ENCODE results near the gene BMP6. TPM values are rescaled to one million over a fixed set of nuclear protein-coding genes. Genes with fewer than 3 reads are reported as not detected.

The BMP6 gene
- total and polyA plus RNA-seq, 2 experiments from 2014 or later: 1.3 to 10.3 TPM

GRCh38 chr6:7901780-7902179, 175.9 kb downstream of the BMP6 start:
- Histone ChIP-seq H2AFZ (no peak overlapping the region), H3K4me1 (ENCODE audit: insufficient read depth) (no peaks in the 10 kb centered on the region), H3K9me3 (ENCODE audit: low read depth) (no peaks in the 10 kb centered on the region), H3K9ac (no peak overlapping the region), H3F3A (ENCODE audit: insufficient read depth) (peaks cover 7% of the 10 kb centered on the region; the same call in 1 of the 2 replicates), H3K4me2 (ENCODE audit: unreplicated experiment) (no peak overlapping the region), H3K36me3 (ENCODE audit: low read depth) (peaks cover 51% of the 10 kb centered on the region), H4K20me1 (ENCODE audit: insufficient read depth) (peaks cover 7% of the 10 kb centered on the region; the same call in 1 of the 2 replicates), H3K4me3 (no peak overlapping the region), H3K9me2 (ENCODE audit: insufficient read depth) (no peaks in the 10 kb centered on the region), H3K27me3 (replicated peaks; ENCODE audit: insufficient read depth) (no peaks in the 10 kb centered on the region), H3K79me2 (ENCODE audit: insufficient read depth) (peaks cover 86% of the 10 kb centered on the region), H3K27ac (no peak overlapping the region)
- TF ChIP-seq EZH2phosphoT487 (IDR thresholded peaks at IDR 0.05; ENCODE audit: insufficient read depth, low read depth) (no peak), EZH2 (IDR thresholded peaks at IDR 0.05; ENCODE audit: insufficient read depth, poor library complexity, severe bottlenecking) (no peak)
- DNase-seq: no peak
- WGBS, 2 experiments (ENCODE audit: low coverage in 1 of 2, low lambda C conversion rate in 2 of 2, missing lambda C conversion rate in 2 of 2): 77 to 79% methylated on average over 4 of the region's 4 CpGs
- in situ Hi-C loops (cut with MboI): no loop called here

DNA sequence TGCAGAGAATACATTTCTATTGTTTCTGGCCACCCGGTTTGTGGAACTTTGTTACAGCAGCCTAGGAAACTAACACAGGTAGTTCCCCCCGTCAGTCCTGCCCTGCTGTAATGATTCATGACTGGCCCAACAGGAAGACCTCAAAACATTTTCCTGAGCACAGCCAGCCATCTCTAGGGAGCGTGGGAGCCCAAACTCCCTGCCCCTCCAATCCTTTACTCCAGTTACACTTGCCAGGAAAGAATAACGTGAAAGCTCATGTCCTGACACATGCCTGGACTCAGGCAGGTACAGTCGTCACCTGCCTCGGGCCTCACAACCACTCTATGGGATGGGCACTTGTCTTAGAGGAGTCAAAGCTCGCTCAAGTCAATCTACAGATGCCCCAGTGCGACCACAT, 176.3 kb downstream of the BMP6 start:
- H3F3A ChIP-seq (ENCODE audit: insufficient read depth): peaks cover 7% of the 10 kb centered on the region; the same call in 1 of the 2 replicates
- no peak overlapping the region for H2AFZ ChIP-seq
- H3K36me3 ChIP-seq (ENCODE audit: low read depth): peaks cover 46% of the 10 kb centered on the region
- no peak overlapping the region for H3K4me2 ChIP-seq (ENCODE audit: unreplicated experiment)
- H4K20me1 ChIP-seq (ENCODE audit: insufficient read depth): peaks cover 7% of the 10 kb centered on the region; the same call in 1 of the 2 replicates
- no peak for TF ChIP-seq EZH2 (IDR thresholded peaks at IDR 0.05; ENCODE audit: insufficient read depth, poor library complexity, severe bottlenecking)
- TF ChIP-seq EZH2phosphoT487 (IDR thresholded peaks at IDR 0.05; ENCODE audit: insufficient read depth, low read depth): no peak
- no peaks in the 10 kb centered on the region for H3K9me2 ChIP-seq (ENCODE audit: insufficient read depth)
- in situ Hi-C loops (cut with MboI): no loop called here
- no peak overlapping the region for H3K9ac ChIP-seq
- no peaks in the 10 kb centered on the region for H3K4me1 ChIP-seq (ENCODE audit: insufficient read depth)
- 86 to 89% methylated on average over 8 of the region's 8 CpGs for WGBS, 2 experiments (ENCODE audit: low coverage in 1 of 2, low lambda C conversion rate in 2 of 2, missing lambda C conversion rate in 2 of 2)
- no peak overlapping the region for H3K4me3 ChIP-seq
- H3K27me3 ChIP-seq (replicated peaks; ENCODE audit: insufficient read depth): no peaks in the 10 kb centered on the region
- no peak for DNase-seq
- no peak overlapping the region for H3K27ac ChIP-seq
- H3K79me2 ChIP-seq (ENCODE audit: insufficient read depth): peaks cover 90% of the 10 kb centered on the region
- H3K9me3 ChIP-seq (ENCODE audit: low read depth): no peaks in the 10 kb centered on the region

GRCh38 chr6:7902867-7903266, 177.0 kb downstream of the BMP6 start:
- in situ Hi-C loops (cut with MboI): no loop called here

DNA sequence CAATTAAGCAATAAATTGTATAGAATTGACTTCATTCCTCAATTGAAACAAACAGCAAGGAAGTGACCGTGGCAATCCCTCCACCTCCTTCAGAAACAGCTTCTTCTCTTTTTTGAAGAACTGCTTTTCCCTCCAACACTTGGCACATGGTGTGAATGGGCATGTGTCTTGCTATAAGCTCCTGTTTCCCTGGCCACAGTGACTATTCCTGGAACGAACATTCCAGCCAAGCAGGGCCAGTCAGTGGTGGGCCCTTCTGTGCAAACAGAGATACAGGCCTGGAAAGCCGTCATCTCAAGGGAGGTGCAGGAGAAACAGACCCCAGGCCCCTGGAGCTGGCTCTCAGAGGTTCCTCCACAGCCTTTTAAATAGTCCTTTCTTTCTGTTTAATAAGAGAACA, 177.8 kb downstream of the BMP6 start:
- DNase-seq: no peak
- no peak overlapping the region for H3K27ac ChIP-seq
- no peak for TF ChIP-seq EZH2 (IDR thresholded peaks at IDR 0.05; ENCODE audit: insufficient read depth, poor library complexity, severe bottlenecking)
- no peak for TF ChIP-seq EZH2phosphoT487 (IDR thresholded peaks at IDR 0.05; ENCODE audit: insufficient read depth, low read depth)
- peaks cover 32% of the 10 kb centered on the region for H3K36me3 ChIP-seq (ENCODE audit: low read depth)
- WGBS, 2 experiments (ENCODE audit: low coverage in 1 of 2, low lambda C conversion rate in 2 of 2, missing lambda C conversion rate in 2 of 2): 95 to 100% methylated on average over 3 of the region's 3 CpGs
- H3K27me3 ChIP-seq (replicated peaks; ENCODE audit: insufficient read depth): no peaks in the 10 kb centered on the region
- peaks cover 91% of the 10 kb centered on the region for H3K79me2 ChIP-seq (ENCODE audit: insufficient read depth)
- no peak overlapping the region for H3K4me2 ChIP-seq (ENCODE audit: unreplicated experiment)
- no peak overlapping the region for H3K9ac ChIP-seq
- no peaks in the 10 kb centered on the region for H3K9me2 ChIP-seq (ENCODE audit: insufficient read depth)
- in situ Hi-C loops (cut with MboI): no loop called here
- H2AFZ ChIP-seq: no peak overlapping the region
- peaks cover 6% of the 10 kb centered on the region for H3K4me1 ChIP-seq (ENCODE audit: insufficient read depth)
- H3F3A ChIP-seq (ENCODE audit: insufficient read depth): peaks cover 9% of the 10 kb centered on the region; the same call in 1 of the 2 replicates
- H3K4me3 ChIP-seq: no peak overlapping the region
- H4K20me1 ChIP-seq (ENCODE audit: insufficient read depth): peaks cover 7% of the 10 kb centered on the region; the same call in 1 of the 2 replicates
- no peaks in the 10 kb centered on the region for H3K9me3 ChIP-seq (ENCODE audit: low read depth)

More at GRCh38 chr6:7902867-7903266, 177.0 kb downstream of the BMP6 start:
- Histone ChIP-seq H3K4me2 (ENCODE audit: unreplicated experiment) (no peak overlapping the region), H3K27me3 (replicated peaks; ENCODE audit: insufficient read depth) (no peaks in the 10 kb centered on the region), H3K36me3 (ENCODE audit: low read depth) (peaks cover 40% of the 10 kb centered on the region), H3K79me2 (ENCODE audit: insufficient read depth) (peaks cover 91% of the 10 kb centered on the region), H3K27ac (no peak overlapping the region), H3K9me3 (ENCODE audit: low read depth) (no peaks in the 10 kb centered on the region), H3K4me1 (ENCODE audit: insufficient read depth) (no peaks in the 10 kb centered on the region), H3F3A (ENCODE audit: insufficient read depth) (peaks cover 4% of the 10 kb centered on the region; the same call in 1 of the 2 replicates), H3K4me3 (no peak overlapping the region), H3K9me2 (ENCODE audit: insufficient read depth) (no peaks in the 10 kb centered on the region), H3K9ac (no peak overlapping the region), H4K20me1 (ENCODE audit: insufficient read depth) (peaks cover 7% of the 10 kb centered on the region; the same call in 1 of the 2 replicates), H2AFZ (no peak overlapping the region)
- TF ChIP-seq EZH2 (IDR thresholded peaks at IDR 0.05; ENCODE audit: insufficient read depth, poor library complexity, severe bottlenecking): no peak
- TF ChIP-seq EZH2phosphoT487 (IDR thresholded peaks at IDR 0.05; ENCODE audit: insufficient read depth, low read depth): no peak
- DNase-seq: no peak
- WGBS, 2 experiments (ENCODE audit: low coverage in 1 of 2, low lambda C conversion rate in 2 of 2, missing lambda C conversion rate in 2 of 2): 93% methylated on average over 1 of the region's 1 CpG
